NCI-H146 treated with DMSO at 0.1 percent for 48 hours (cell line): ENCODE measurements around the gene LCLAT1.
"Not testable (repeated sequence)": the region's sequence is repeated elsewhere in the genome, so short reads cannot be mapped to it uniquely, and the experiment has no call there.

Experiments
- DNase-seq: peaks from one replicate; lab custom pipeline; 2025; ENCODE audit not compliant: unreplicated experiment; lab: John Stamatoyannopoulos, UW

Gene LCLAT1

DNA sequence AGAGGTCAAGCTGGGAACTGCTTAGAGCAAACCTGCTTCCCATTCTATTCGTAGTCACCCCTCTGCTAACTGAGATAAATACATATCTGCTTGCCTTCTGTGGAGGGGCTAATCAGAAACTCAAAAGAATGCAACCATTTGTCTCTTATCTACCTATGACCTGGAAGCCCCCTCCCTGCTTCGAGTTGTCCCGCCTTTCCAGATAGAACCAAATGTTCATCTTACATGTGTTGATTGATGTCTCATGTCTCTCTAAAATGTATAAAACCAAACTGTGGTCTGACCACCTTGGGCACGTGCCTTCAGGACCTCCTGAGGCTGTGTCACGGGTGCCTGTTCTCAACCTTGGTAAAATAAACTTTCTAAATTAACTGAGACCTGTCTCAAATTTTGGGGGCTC is 66.6 kb downstream of the LCLAT1 start:
- not testable (repeated sequence) for DNase-seq

GRCh38 chr2:30514134-30514847 is 67.2 kb downstream of the LCLAT1 start:
- no peak for DNase-seq

DNA sequence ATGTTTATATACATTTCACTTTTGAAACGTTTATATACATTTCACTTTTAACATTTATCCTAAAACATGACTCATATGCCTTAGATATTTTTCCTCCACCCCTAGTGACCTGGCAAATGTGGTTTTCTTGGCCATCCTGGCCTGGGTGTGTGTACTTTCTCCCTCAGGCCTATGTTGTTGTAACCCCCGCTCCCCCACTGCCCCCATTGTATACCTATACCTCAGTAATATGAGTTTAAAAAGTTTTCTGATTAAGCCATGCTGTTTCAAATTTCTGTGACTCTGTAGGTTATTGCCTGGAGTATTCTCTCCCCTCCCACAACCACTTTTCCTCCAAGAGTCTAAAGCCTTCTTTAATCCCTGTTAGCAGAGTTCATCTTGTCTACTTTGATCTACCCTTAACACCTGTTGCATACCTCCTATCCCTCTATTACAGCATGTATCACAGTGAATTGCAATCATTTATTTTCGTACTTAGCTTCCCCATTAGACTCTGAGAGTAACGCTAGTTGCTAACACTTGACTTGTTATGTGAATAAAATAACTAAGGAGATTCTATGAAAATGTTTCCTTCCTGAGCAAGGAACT is 67.9 kb downstream of the LCLAT1 start:
- no peak for DNase-seq

DNA sequence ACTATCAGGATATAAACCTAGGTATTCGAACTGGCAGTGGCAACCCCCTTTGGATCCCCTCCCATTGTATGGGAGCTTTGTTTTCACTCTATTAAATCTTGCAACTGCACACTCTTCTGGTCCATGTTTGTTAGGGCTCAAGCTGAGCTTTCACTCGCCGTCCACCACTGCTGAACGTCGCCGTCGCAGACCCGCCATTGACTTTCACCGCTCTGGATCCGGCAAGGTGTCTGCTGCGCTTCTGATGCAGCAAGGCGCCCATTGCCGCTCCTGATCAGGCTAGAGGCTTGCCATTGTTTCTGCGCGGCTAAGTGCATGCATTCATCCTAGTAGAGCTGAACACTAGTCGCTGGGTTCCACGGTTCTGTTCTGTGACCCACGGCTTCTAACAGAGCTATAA is 69.1 kb downstream of the LCLAT1 start:
- no peak for DNase-seq

DNA sequence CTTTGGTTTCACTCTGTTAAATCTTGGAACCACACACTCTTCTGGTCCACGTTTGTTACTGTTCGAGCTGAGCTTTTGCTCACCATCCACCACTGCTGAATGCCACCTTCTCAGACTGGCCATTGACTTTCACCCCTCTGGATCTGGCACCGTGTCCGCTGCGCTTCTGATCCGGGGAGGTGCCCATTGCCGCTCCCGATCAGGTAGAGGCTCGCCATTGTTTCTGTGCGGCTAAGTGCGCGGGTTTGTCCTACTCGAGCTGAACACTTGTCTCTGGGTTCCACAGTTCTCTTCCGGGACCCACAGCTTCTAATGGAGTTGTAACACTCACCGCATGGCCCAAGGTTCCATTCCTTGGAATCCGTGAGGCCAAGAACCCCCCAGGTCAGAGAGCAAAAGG is 72.8 kb downstream of the LCLAT1 start:
- DNase-seq, result no peak

DNA sequence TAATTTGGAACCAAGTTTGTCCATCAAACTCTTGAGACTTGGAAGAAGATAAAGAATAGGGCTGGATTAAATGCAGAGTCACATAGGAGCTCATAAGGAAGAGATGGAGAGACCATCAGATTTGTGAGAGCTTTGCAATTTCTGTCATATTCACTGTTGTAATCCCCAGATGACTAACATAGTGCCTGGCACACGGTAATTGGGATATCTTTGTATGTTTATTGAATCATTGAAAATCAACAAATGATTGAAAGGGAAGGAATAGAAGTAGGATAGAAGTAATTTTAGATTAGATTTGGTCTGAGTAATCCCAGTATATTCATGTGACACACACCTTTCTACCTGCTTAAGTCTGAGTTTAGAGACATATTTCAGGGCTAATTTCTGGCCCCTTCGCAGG is 75.4 kb downstream of the LCLAT1 start:
- DNase-seq, result no peak

GRCh38 chr2:30527411-30527810 is 80.4 kb downstream of the LCLAT1 start:
- DNase-seq, result no peak

GRCh38 chr2:30527859-30528258 is 80.8 kb downstream of the LCLAT1 start:
- DNase-seq, result no peak

GRCh38 chr2:30530346-30530745 is 83.3 kb downstream of the LCLAT1 start:
- no peak for DNase-seq

DNA sequence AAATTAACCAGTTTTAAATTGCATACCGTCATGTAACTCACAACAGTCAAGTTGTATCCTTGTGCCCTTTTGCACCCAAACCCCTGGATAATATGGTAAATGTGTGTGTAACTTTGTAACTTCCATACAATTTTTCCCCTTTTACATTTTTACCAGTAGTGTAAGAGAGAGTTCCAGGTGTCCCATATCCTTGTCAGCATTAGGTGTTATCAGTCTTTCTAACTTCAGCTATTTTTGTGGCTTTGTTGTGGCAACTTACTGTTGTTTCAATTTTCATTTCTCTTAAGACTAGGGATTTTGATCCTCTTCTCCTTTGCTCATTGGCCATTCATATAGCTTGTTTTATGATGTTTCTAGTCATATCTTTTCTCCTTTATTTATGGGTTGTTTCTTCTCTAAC is 94.6 kb downstream of the LCLAT1 start:
- DNase-seq, result no peak

- no peak for DNase-seq
These were observed 98.8 kb downstream of the LCLAT1 start for GRCh38 chr2:30545875-30546274.

- no peak for DNase-seq
These were observed 101.3 kb downstream of the LCLAT1 start for GRCh38 chr2:30548386-30548785.

DNA sequence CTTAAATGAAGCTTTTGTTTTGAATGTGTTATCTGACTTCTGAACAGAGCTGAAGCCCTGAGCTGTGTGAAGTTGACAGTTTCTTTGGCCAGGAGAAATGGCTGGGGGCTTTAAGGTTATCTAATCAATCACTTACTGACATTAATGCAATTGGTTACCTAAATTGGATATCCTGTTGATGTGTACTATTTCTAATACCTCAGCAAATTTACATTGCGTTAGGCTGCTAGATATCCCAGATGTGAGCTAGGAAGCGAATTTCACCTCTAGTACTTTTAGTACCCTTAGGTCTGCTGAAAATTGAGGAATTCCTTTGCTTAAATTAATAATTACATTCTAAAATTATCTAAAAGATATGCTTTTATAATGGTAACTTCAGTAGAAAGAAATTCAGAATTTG is 102.0 kb downstream of the LCLAT1 start:
- DNase-seq, result no peak

DNA sequence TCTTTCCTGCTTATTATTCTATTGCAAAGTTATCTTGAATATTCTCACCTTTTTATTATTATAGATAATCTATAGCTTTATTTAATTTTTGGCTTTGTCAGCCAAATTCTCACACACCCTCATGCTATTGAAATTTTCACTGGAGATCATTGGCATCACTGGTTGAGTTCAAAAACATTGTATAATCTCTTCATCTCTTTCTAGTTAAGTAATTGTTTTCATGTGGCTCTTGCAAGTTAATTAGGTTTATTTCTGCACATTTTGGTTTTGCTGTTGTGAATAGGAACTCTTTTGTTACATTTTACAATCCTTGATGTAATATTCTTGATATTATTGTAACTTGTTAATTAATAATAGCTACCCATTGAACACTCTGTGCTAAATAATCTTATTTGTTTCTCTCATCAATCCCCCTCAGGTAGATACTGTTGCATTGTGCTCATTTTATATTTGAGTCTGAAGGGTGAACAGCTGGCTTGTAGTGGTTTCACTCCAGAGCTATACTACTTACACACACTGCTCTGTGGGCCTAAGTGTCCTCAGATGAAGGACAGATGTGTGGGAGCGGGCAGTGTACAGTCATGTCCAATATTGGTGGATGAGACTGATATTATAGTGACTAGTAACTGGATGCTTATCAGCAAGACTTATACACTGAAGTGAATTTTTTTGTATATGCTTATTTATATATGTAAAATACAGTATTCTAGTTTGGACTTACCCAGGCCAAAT is 112.7 kb downstream of the LCLAT1 start:
- DNase-seq, result no peak

DNA sequence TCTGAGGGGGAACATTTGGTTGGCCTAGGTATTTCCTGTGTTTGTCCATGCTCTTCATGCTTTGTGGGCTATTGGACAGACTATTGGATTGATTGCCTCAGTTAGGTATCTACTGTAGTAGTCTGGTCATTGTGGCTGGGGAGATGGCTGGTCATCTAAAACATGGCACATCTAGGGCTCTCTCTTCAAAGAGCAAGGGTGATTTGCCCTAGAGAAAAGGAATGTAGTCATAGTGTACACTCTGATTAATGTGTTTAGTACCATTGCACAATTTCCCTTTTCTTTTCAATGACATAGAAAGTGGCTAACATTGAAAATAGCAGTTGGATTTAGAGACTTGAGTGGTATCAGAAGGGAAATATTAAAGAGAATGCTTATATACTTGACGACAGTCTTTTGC is 114.3 kb downstream of the LCLAT1 start:
- DNase-seq, result no peak

DNA sequence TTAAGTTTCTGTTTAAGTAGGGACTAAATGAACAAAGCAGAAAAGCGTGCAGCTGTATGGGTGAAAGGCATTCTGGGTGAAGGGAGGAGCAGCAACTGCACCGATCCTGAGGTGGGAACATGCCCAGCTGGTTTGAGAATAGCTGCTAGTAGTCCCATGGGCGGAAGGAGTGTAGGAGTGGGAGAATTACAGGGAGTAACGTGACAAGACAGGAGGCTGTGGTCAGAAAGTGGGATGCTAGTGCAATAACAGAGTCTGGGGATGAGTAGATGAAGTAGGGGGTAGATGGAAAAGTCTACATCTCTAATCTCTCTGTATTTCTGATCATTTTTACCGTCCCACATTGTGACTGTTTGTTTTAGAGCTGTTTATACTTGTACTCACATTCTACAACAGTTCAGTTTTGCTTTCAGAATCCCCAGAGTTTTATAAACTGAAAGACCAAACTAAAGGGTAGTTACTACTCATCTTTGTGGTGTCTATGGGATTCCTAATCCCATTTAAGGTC is 118.9 kb downstream of the LCLAT1 start:
- no peak for DNase-seq

DNA sequence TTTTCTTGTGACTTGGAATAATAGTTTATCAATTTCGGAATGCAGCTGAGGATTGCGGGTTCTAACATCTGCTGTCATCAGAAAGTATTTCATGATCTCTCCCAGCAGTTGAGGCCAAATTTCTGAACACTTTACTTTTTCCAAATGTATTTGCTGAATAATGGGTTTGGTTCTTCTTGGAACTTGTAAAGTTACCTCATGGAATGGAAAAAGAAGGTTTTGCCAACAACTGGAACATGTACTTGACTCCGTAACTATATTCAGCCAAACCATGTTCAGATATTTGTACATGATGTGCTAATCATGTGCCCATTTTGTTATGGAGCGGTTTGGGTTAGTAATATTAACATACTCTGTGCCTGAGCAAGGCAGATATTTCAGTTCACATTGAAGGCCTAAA is 119.6 kb downstream of the LCLAT1 start:
- DNase-seq, result no peak

GRCh38 chr2:30567317-30567716 is 120.3 kb downstream of the LCLAT1 start:
- no peak for DNase-seq

DNA sequence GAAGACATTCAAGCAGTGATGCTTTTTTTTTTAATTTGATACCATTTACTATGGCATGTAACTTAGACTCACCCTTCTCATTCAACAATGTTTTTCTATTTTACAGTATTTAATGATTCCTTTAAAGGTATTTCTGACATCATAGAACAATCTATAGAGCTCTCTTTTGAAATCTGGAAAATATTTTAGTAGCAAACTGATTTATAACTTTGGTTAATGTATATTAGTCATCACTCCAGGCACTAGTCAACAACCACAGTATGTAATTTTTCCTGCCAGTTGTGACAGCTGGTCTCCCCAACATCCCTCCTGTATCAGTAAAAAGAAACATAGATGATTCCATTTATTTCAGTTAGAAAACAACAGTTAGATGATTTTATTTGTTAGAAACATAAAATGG is 122.9 kb downstream of the LCLAT1 start:
- no peak for DNase-seq

DNA sequence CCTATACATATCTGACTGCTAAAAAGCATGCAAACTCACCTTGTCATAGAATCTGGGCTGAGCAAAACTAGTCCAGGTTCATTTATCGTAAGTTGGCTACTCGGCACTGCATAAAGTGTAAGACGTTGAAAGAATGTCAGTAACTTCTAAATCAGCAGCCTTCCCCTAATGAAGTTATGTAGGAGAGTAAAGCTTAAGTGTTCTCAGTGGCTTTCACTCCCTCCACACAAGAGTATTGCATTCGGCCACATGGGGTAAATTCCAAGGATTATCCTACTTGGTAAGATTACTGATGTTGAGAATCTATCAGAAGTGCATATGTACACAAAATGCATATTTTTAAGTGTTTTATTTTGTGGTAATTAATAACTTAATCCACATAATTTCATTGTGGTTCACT is 130.1 kb downstream of the LCLAT1 start:
- no peak for DNase-seq

- no peak for DNase-seq
These were observed 133.3 kb downstream of the LCLAT1 start for GRCh38 chr2:30580391-30580790.

GRCh38 chr2:30582521-30582920 is 135.5 kb downstream of the LCLAT1 start:
- no peak for DNase-seq
